Left lung (tissue), 10 donors: ENCODE results near the gene SOBP. TPM values are rescaled to one million over a fixed set of nuclear protein-coding genes. Genes with fewer than 3 reads are reported as not detected.

ENCODE experiments used
- ATAC-seq: fragments of 200-7000 bp; cut with Tn5 transposase; one replicate; pipeline ENCODE4 v1.9.1; 2020; ENCODE audit warnings: moderate library complexity
- DNase-seq, 4 donors: peaks; one replicate each; pipeline ENCODE4 v3.0.0-alpha.2; 2013 to 2020
- H3K27ac ChIP-seq, 2 donors: fragments of 200-600 bp; sonication (generic) in 1 of 2; one replicate each; pipeline versions ENCODE4 v1.5.0 to v1.8.0; 2020 to 2021
- H3K27me3 ChIP-seq, 2 donors: fragments of 200-600 bp; sonication (generic) in 1 of 2; one replicate each; pipeline versions ENCODE4 v1.5.0 to v1.8.0; 2020 to 2021
- H3K36me3 ChIP-seq, 2 donors: fragments of 200-600 bp; sonication (generic) in 1 of 2; one replicate each; pipeline versions ENCODE4 v1.5.0 to v1.8.0; 2020 to 2021
- H3K4me1 ChIP-seq, 2 donors: fragments of 200-600 bp; one replicate each; pipeline ENCODE4 v1.8.0; 2021
- H3K4me3 ChIP-seq, 2 donors: fragments of 200-600 bp; sonication (generic) in 1 of 2; one replicate each; pipeline versions ENCODE4 v1.5.0 to v1.8.0; 2020 to 2021; ENCODE audit warnings: mild to moderate bottlenecking in 1 of 2
- H3K9me3 ChIP-seq, 2 donors: fragments of 200-600 bp; sonication (generic) in 1 of 2; one replicate each; pipeline versions ENCODE4 v1.5.0 to v1.8.0; 2020 to 2021
- CTCF ChIP-seq, 2 donors: fragments of 200-600 bp; sonication (generic) in 1 of 2; IDR thresholded peaks; one replicate each; pipeline versions ENCODE4 v1.5.0 to v1.8.0; 2021; ENCODE audit warnings: antibody characterized with exemption in 2 of 2
- intact Hi-C, 2 donors: fragments of 100-400 bp; cut with DNase I; formaldehyde crosslinking; loops; one replicate each; pipeline versions ENCODE4 v1.11.2 to v1.14.2; 2022
- polyA plus RNA-seq, 6 donors: library from polyadenylated mRNA; unstranded; fragments of 120-200 nt; gene quantifications; one replicate each; pipeline ENCODE4 v1.2.1, GENCODE V29; 2013; ENCODE audit not compliant: insufficient read length in 6 of 6
- total RNA-seq, 2 donors: library from RNA; stranded (reverse); fragmentation: NEBNext Ultra II Directional; extraction: Animal tissue kit (Norgen Biotek cat#: 25700); gene quantifications; one replicate each; pipeline ENCODE4 v1.2.1, GENCODE V29; 2021
- donor health status: DM: no; HTN: yes; CAD: no.
- donor health status: DM: no; HTN: no; CAD: no.

SOBP gene
- total and polyA plus RNA-seq, 8 donors = 6.5 to 11.1 (median 8.1) TPM

GRCh38 chr6:107684996-107685395 is 195.1 kb downstream of the SOBP start:
- Histone ChIP-seq H3K4me3 (no peak overlapping the region), H3K27me3 (no peaks in the 10 kb centered on the region), H3K27ac (no peak overlapping the region), H3K4me1 (no peaks in the 10 kb centered on the region), H3K9me3 (peaks cover 0 to 14% of the 10 kb centered on the region in 2 donors), H3K36me3 (no peaks in the 10 kb centered on the region)
- ATAC-seq (no peak), DNase-seq (no peak)
- intact Hi-C loops = no loop called here
- no peak for TF ChIP-seq CTCF (IDR thresholded peaks at IDR 0.05)

GRCh38 chr6:107689190-107689589 is 199.3 kb downstream of the SOBP start:
- no peaks in the 10 kb centered on the region for H3K27me3 ChIP-seq
- H3K36me3 ChIP-seq = no peaks in the 10 kb centered on the region
- DNase-seq (no peak), ATAC-seq (no peak)
- H3K4me1 ChIP-seq = no peaks in the 10 kb centered on the region
- no peak for TF ChIP-seq CTCF (IDR thresholded peaks at IDR 0.05)
- peaks cover 0 to 2% of the 10 kb centered on the region in 2 donors for H3K9me3 ChIP-seq
- H3K4me3 ChIP-seq = no peak overlapping the region
- H3K27ac ChIP-seq = no peak overlapping the region
- intact Hi-C loops = no loop called here

GRCh38 chr6:107689951-107690642 is 200.2 kb downstream of the SOBP start:
- intact Hi-C loops = no loop called here
- H3K4me3 ChIP-seq = no peak overlapping the region
- H3K4me1 ChIP-seq = no peaks in the 10 kb centered on the region

GRCh38 chr6:107690643-107691061 is 200.7 kb downstream of the SOBP start:
- no peak overlapping the region for H3K27ac ChIP-seq
- H3K4me1 ChIP-seq = no peaks in the 10 kb centered on the region
- H3K36me3 ChIP-seq = no peaks in the 10 kb centered on the region
- no peak overlapping the region for H3K4me3 ChIP-seq
- ATAC-seq (peak; percentile 21), DNase-seq (no peak)
- TF ChIP-seq CTCF (IDR thresholded peaks at IDR 0.05) = no peak
- intact Hi-C loops = no loop called here
- H3K9me3 ChIP-seq = no peaks in the 10 kb centered on the region
- no peaks in the 10 kb centered on the region for H3K27me3 ChIP-seq

More at GRCh38 chr6:107689951-107690642, 200.2 kb downstream of the SOBP start:
- H3K36me3 ChIP-seq = no peaks in the 10 kb centered on the region
- no peak overlapping the region for H3K27ac ChIP-seq
- DNase-seq = no peak
- no peak for TF ChIP-seq CTCF (IDR thresholded peaks at IDR 0.05)
- ATAC-seq = no peak
- H3K9me3 ChIP-seq = no peaks in the 10 kb centered on the region
- no peaks in the 10 kb centered on the region for H3K27me3 ChIP-seq

GRCh38 chr6:107691062-107691751 is 201.3 kb downstream of the SOBP start:
- DNase-seq = no peak
- H3K27me3 ChIP-seq = no peaks in the 10 kb centered on the region
- TF ChIP-seq CTCF (IDR thresholded peaks at IDR 0.05) = no peak
- H3K4me3 ChIP-seq = no peak overlapping the region
- H3K4me1 ChIP-seq = no peaks in the 10 kb centered on the region
- H3K9me3 ChIP-seq = no peaks in the 10 kb centered on the region
- no peak overlapping the region for H3K27ac ChIP-seq
- intact Hi-C loops = no loop called here
- ATAC-seq = peak; percentile 33
- no peaks in the 10 kb centered on the region for H3K36me3 ChIP-seq
